ENCODE results near the gene PHAF1.

PHAF1 gene

DNA sequence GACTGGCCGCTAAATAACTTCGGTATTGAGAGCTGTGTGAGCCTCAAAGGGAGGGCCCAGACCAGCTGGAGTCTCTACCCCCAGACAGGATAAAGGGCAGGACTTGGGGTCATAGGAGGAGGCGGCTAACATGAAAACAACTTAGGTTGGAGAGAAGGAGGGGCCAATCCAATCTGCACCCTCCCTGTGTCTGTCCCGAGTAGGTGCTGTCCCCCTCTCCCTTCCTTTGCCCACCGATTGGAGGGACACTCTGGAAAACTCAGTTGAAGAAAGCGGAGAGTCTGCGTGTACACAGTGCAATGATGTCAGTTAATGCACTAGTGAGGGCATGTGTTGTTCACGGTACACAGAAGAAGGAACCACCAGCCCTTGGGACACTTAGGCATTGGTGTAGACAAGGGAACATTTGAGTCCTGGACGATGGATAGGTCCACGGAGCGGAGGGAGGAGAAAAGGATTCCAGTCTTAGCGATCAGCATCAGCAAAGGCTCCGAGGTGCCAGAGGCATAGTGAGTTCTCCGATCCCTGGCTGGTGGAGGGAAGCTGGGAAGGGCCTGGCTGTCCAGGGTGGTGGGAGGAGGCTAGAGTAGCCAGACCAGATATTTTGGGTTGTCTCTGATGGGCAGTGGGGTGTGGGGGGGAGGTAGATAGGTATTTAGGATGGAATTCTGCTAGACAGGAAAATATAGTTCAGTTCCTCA lies 61.4 kb downstream of the PHAF1 start:
- no peak overlapping the region for H3K27ac Mint-ChIP-seq
- no peaks in the 10 kb centered on the region for H3K9me3 Mint-ChIP-seq
- H3K36me3 Mint-ChIP-seq (ENCODE audit: low read depth): peaks cover 9% of the 10 kb centered on the region
- H3K4me3 Mint-ChIP-seq: peak overlapping the region; percentile 86
- no peak for TF ChIP-seq CTCF (IDR thresholded peaks at IDR 0.05)
- DNase-seq: no peak
- H3K27me3 Mint-ChIP-seq (ENCODE audit: low read depth, poor library complexity): peaks cover 90% of the 10 kb centered on the region
- peaks cover 40% of the 10 kb centered on the region for H3K4me1 Mint-ChIP-seq

DNA sequence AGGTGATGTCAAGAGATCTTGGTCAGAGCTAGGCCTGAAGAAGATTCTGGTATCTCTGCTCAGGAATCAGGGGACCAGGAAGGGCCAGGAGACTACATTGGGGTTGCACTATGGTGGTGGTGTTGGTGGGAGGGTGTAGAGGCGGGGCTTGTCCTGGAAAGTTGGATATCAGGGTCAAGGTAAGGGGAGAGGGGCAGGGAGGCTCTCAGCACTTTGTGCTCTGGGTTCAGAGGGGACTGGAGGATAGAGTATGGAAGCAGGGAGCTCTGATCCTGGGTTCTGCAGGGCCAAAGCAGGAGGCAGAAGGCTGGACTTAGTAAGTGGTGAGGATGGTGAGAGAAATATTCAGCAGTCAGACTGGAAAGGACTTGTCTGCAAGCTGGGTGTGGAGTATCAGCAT lies 63.6 kb downstream of the PHAF1 start:
- peak overlapping the region; percentile 90 for H3K4me3 Mint-ChIP-seq
- H3K9me3 Mint-ChIP-seq: no peaks in the 10 kb centered on the region
- peaks cover 21% of the 10 kb centered on the region for H3K36me3 Mint-ChIP-seq (ENCODE audit: low read depth)
- DNase-seq: no peak
- peaks cover 45% of the 10 kb centered on the region for H3K4me1 Mint-ChIP-seq
- peaks cover 88% of the 10 kb centered on the region for H3K27me3 Mint-ChIP-seq (ENCODE audit: low read depth, poor library complexity)
- H3K27ac Mint-ChIP-seq: no peak overlapping the region
- no peak for TF ChIP-seq CTCF (IDR thresholded peaks at IDR 0.05)

GRCh38 chr16:67173808-67174705 lies 64.3 kb downstream of the PHAF1 start:
- DNase-seq: peak; percentile 79
- Mint-ChIP-seq H3K27me3 (ENCODE audit: low read depth, poor library complexity) (peaks cover 88% of the 10 kb centered on the region), H3K4me3 (peak overlapping the region; percentile 90)

DNA sequence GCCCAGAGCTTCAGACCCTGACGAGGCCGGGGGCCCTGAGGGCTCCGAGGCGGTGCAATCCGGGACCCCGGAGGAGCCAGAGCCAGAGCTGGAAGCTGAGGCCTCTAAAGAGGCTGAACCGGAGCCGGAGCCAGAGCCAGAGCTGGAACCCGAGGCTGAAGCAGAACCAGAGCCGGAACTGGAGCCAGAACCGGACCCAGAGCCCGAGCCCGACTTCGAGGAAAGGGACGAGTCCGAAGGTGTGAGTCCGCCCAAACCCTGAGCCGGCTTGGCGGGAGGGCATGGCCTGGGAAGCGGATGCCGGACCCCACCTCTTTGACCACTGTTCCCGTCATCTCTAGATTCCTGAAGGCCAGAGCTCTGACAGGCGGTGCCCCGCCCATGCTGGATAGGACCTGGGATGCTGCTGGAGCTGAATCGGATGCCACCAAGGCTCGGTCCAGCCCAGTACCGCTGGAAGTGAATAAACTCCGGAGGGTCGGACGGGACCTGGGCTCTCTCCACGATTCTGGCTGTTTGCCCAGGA lies 65.0 kb downstream of the PHAF1 start:
- peaks cover 42% of the 10 kb centered on the region for H3K4me1 Mint-ChIP-seq
- no peak overlapping the region for H3K27ac Mint-ChIP-seq
- H3K27me3 Mint-ChIP-seq (ENCODE audit: low read depth, poor library complexity): peaks cover 88% of the 10 kb centered on the region
- H3K36me3 Mint-ChIP-seq (ENCODE audit: low read depth): peaks cover 21% of the 10 kb centered on the region
- no peak for DNase-seq
- peak overlapping the region; percentile 30 for H3K4me3 Mint-ChIP-seq
- no peak for TF ChIP-seq CTCF (IDR thresholded peaks at IDR 0.05)
- H3K9me3 Mint-ChIP-seq: no peaks in the 10 kb centered on the region

More at GRCh38 chr16:67173808-67174705, 64.3 kb downstream of the PHAF1 start:
- Mint-ChIP-seq H3K9me3 (no peaks in the 10 kb centered on the region), H3K36me3 (ENCODE audit: low read depth) (peaks cover 21% of the 10 kb centered on the region), H3K27ac (no peak overlapping the region), H3K4me1 (peaks cover 49% of the 10 kb centered on the region)
- TF ChIP-seq CTCF (IDR thresholded peaks at IDR 0.05): no peak

DNA sequence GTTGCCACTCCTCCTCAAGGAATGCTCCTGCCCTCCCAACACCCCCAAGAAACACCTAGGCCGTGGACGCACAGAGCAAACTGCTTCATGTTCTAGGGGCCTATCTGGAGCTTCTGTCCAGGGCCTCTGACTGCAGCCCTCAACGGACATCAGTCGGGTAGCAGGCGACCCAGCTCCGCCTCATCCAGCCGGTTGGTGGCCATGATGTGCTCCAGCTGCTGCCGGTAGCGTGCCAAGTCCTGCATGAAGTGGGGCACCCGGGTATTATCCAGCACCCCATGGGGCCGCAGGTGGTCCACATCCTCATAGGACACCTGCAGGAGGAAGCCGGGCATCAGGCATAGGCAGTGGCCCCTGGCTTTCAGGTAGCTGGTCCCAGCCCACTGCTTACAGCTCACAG lies 66.9 kb downstream of the PHAF1 start:
- TF ChIP-seq CTCF (IDR thresholded peaks at IDR 0.05): no peak
- no peak for DNase-seq
- Mint-ChIP-seq H3K4me3 (no peak overlapping the region), H3K9me3 (no peaks in the 10 kb centered on the region), H3K36me3 (ENCODE audit: low read depth) (peaks cover 21% of the 10 kb centered on the region), H3K27me3 (ENCODE audit: low read depth, poor library complexity) (peaks cover 75% of the 10 kb centered on the region), H3K27ac (no peak overlapping the region), H3K4me1 (peaks cover 27% of the 10 kb centered on the region)
